ENCODE results near the gene STRN. TPM values are rescaled to one million over a fixed set of nuclear protein-coding genes. Genes with fewer than 3 reads are reported as not detected.
A peak's percentile ranks its signal among the peaks of the same experiment; 100 is the strongest.

Gene STRN
- total and polyA plus RNA-seq, 2 of the 13 experiments (the other 11 are each of a cell fraction or from before 2014, with no cell fraction given) = 10.4 to 19.3 TPM

DNA sequence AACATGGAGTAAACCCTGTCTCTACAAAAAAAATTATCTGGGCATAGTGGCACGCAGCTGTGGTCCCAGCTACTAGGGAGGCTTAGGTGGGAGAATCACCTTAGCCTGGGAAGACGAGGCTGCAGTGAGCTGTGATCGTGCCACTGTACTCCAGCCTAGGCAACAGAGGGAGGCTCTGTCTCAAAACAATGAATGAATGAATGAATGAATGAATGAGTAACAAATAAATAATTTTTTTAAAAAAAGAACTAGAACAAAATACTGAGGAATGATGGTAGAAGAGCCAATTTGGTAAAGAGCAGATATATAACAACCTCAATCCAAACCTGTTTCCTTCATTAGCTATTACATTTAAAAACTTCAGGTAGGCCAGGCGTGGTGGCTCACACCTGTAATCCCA lies 60.1 kb downstream of the STRN start:
- no peak overlapping the region for H3K9ac ChIP-seq (ENCODE audit: insufficient read depth, low read depth, low read length)
- H3K4me1 ChIP-seq (ENCODE audit: insufficient read depth, low read length) = no peaks in the 10 kb centered on the region
- ATAC-seq = no peak
- FAIRE-seq = no peak
- BruUV-seq (replicated peaks) = no TSS peak
- in situ Hi-C loops (cut with HindIII; ENCODE audit: extremely low pct_ligation_motif_present, low pct_unique_long_range_greater_than_20kb) (no loop called here), intact Hi-C loops (cut with micrococcal nuclease; ENCODE audit: unreplicated experiment) (no loop called here)
- ChIA-PET POLR2A (no interaction called here), CTCF (ENCODE audit: low intra/inter-chr PET ratio, low total read pairs) (no interaction called here)
- H3K36me3 ChIP-seq (replicated peaks in 1 of 2; ENCODE audit: control insufficient read depth in 1 of 2, insufficient read depth in 2 of 2, low read length in 2 of 2) = peaks cover 2 to 9% of the 10 kb centered on the region in 2 experiments; a peak in 3 of 5 replicates
- no peak overlapping the region for H3K4me3 ChIP-seq (replicated peaks in 1 of 3; ENCODE audit: insufficient read depth in 1 of 3, low read depth in 2 of 3, low read length in 3 of 3)
- H3K79me2 ChIP-seq (ENCODE audit: insufficient read depth, low read length) = no peaks in the 10 kb centered on the region
- H2AFZ ChIP-seq (ENCODE audit: low read length) = no peak overlapping the region
- DNase-seq (ENCODE audit: low spot score) = no peak
- no peaks in the 10 kb centered on the region for H3K27me3 ChIP-seq (ENCODE audit: control insufficient read depth in 1 of 2, insufficient read depth in 2 of 2, low read length in 2 of 2)
- 98% methylated on average over 4 of the region's 4 CpGs for WGBS (ENCODE audit: low lambda C conversion rate)
- H4K20me1 ChIP-seq (ENCODE audit: insufficient read depth, low read length) = no peaks in the 10 kb centered on the region
- no peak overlapping the region for H3K4me2 ChIP-seq (ENCODE audit: low read depth, low read length)
- no peaks in the 10 kb centered on the region for H3K9me3 ChIP-seq (ENCODE audit: low read length)
- TF ChIP-seq ARID3A (IDR thresholded peaks at IDR 0.05; ENCODE audit: low read depth, low read length) (no peak), UBTF (CRISPR knock-in tag; IDR thresholded peaks at IDR 0.05) (no peak), SNAI1 (CRISPR knock-in tag; IDR thresholded peaks at IDR 0.05; ENCODE audit: borderline replicate concordance) (no peak), ZNF24 (IDR thresholded peaks at IDR 0.05) (peak; percentile 66; the same call in 1 of the 2 replicates), ZNF660 (CRISPR knock-in tag; IDR thresholded peaks at IDR 0.05; ENCODE audit: borderline replicate concordance, low read depth) (no peak)
- no peak overlapping the region for H3K27ac ChIP-seq (ENCODE audit: extremely low read length, insufficient read depth, low read length)
